Endodermal cell (in vitro differentiated cells): ENCODE data around the gene ZC3H7A. TPM values are rescaled to one million over a fixed set of nuclear protein-coding genes. Genes with fewer than 3 reads are reported as not detected.

Experiments
- DNase-seq: peaks from one replicate; pipeline ENCODE4 v3.0.0-alpha.2; 2017
- H3K27ac ChIP-seq: 2 replicates; pipeline ENCODE4 v1.5.1; 2013; ENCODE audit warnings: mild to moderate bottlenecking, low read depth, low read length, moderate library complexity
- H3K27me3 ChIP-seq: 2 replicates; pipeline ENCODE4 v1.6.1; 2013; ENCODE audit warnings: mild to moderate bottlenecking, low read length, moderate library complexity; ENCODE audit not compliant: insufficient read depth, control insufficient read depth, poor library complexity, severe bottlenecking
- H3K36me3 ChIP-seq: 2 replicates; pipeline ENCODE4 v1.7.0; 2013; ENCODE audit warnings: mild to moderate bottlenecking, low read length, moderate library complexity; ENCODE audit not compliant: control insufficient read depth, insufficient read depth
- H3K4me1 ChIP-seq: one replicate; pipeline ENCODE4 v1.7.0; 2013; ENCODE audit warnings: low read length; ENCODE audit not compliant: control insufficient read depth, insufficient read depth
- H3K4me3 ChIP-seq: 2 replicates; pipeline ENCODE4 v1.5.1; 2013; ENCODE audit warnings: mild to moderate bottlenecking, low read length, moderate library complexity
- H3K9ac ChIP-seq: 2 replicates; pipeline ENCODE4 v1.6.1; 2013; ENCODE audit warnings: mild to moderate bottlenecking, low read length, moderate library complexity; ENCODE audit not compliant: poor library complexity, severe bottlenecking; ENCODE audit errors: extremely low read depth
- H3K9me3 ChIP-seq: 2 replicates; pipeline ENCODE4 v1.6.1; 2013; ENCODE audit warnings: mild to moderate bottlenecking, low read length, moderate library complexity; ENCODE audit not compliant: control insufficient read depth
- H3K27ac Mint-ChIP-seq: 2 replicates; pipeline ENCODE4 v1.8.0; 2020; ENCODE audit warnings: mixed read lengths
- H3K27me3 Mint-ChIP-seq: 2 replicates; pipeline ENCODE4 v1.8.0; 2021; ENCODE audit warnings: mild to moderate bottlenecking, mixed read lengths; ENCODE audit not compliant: insufficient read depth
- H3K36me3 Mint-ChIP-seq: 2 replicates; pipeline ENCODE4 v1.8.0; 2020; ENCODE audit warnings: low read depth, mixed read lengths
- H3K4me1 Mint-ChIP-seq: 2 replicates; pipeline ENCODE4 v1.8.0; 2020; ENCODE audit warnings: mixed read lengths
- H3K4me3 Mint-ChIP-seq: 2 replicates; pipeline ENCODE4 v1.8.0; 2020; ENCODE audit warnings: mild to moderate bottlenecking, moderate library complexity, mixed read lengths
- H3K9me3 Mint-ChIP-seq: 2 replicates; pipeline ENCODE4 v1.8.0; 2020; ENCODE audit warnings: mild to moderate bottlenecking, mixed read lengths
- WGBS, 2 experiments: methylation state at CpG; one replicate each; pipeline versions ENCODE4 v1.1.5 to v1.1.7; 2013; ENCODE audit warnings: missing lambda C conversion rate in 2 of 2, mixed read lengths in 1 of 2; ENCODE audit not compliant: insufficient coverage in 1 of 2, insufficient read length in 1 of 2; 5-methylcytosine and 5-hydroxymethylcytosine counted together
- total RNA-seq, 2 donors: library from RNA; stranded (reverse); fragmentation: NEBNext Ultra II Directional in 1 of 2; extraction: Animal tissue kit (Norgen Biotek cat#: 25700) in 1 of 2; gene quantifications; 2 replicates in 1 of 2; 3 replicates in 1 of 2; pipeline ENCODE4 v1.2.1, GENCODE V29; 2021
- TF ChIP-seq, protein P1 (sequence below): fragments of 200-600 bp; sonication (generic); conservative IDR thresholded peaks from 2 replicates; pipeline ENCODE4 v1.5.0; 2021; ENCODE audit warnings: antibody characterized with exemption, mild to moderate bottlenecking

Gene ZC3H7A
- total RNA-seq, 2 donors from 2014 or later, result 37.7 to 38.5 TPM

DNA sequence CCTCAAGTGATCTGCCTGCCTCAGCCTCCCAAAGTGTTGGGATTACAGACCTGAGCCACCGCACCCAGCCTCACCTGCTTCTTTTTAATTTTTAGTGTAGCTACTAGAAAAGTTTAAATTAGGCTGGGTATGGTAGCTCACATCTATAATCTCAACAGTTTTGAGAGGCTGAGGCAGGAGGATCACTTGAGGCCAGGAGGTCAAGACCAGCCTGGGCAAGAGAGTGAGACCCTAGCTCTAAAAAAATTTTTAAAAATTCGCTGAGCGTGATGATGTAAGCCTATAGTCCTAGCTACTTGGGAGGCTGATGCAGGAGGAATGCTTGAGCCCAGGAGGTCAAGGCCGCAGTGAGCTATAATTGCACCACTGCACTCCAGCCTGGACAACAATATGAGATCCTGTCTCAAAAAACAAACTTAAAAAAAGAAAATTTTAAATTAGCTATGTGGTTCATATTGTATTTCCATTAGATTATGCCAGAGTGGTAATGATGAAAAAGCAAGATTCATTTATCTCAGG is 89.3 kb downstream of the ZC3H7A start:
- Histone ChIP-seq H3K4me3 (no peak overlapping the region), H3K36me3 (peaks cover 67% of the 10 kb centered on the region), H3K9ac (no peak overlapping the region), H3K27me3 (no peaks in the 10 kb centered on the region), H3K27ac (no peak overlapping the region), H3K9me3 (no peaks in the 10 kb centered on the region), H3K4me1 (no peaks in the 10 kb centered on the region)
- Mint-ChIP-seq H3K4me1 (peaks cover 6% of the 10 kb centered on the region), H3K36me3 (peaks cover 51% of the 10 kb centered on the region), H3K27me3 (no peaks in the 10 kb centered on the region), H3K27ac (no peak overlapping the region), H3K9me3 (no peaks in the 10 kb centered on the region), H3K4me3 (no peak overlapping the region)
- 99 to 100% methylated on average over 4 of the region's 4 CpGs for WGBS, 2 experiments
- no peak for DNase-seq
- TF ChIP-seq, protein P1, sequence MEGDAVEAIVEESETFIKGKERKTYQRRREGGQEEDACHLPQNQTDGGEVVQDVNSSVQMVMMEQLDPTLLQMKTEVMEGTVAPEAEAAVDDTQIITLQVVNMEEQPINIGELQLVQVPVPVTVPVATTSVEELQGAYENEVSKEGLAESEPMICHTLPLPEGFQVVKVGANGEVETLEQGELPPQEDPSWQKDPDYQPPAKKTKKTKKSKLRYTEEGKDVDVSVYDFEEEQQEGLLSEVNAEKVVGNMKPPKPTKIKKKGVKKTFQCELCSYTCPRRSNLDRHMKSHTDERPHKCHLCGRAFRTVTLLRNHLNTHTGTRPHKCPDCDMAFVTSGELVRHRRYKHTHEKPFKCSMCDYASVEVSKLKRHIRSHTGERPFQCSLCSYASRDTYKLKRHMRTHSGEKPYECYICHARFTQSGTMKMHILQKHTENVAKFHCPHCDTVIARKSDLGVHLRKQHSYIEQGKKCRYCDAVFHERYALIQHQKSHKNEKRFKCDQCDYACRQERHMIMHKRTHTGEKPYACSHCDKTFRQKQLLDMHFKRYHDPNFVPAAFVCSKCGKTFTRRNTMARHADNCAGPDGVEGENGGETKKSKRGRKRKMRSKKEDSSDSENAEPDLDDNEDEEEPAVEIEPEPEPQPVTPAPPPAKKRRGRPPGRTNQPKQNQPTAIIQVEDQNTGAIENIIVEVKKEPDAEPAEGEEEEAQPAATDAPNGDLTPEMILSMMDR, result no peak

DNA sequence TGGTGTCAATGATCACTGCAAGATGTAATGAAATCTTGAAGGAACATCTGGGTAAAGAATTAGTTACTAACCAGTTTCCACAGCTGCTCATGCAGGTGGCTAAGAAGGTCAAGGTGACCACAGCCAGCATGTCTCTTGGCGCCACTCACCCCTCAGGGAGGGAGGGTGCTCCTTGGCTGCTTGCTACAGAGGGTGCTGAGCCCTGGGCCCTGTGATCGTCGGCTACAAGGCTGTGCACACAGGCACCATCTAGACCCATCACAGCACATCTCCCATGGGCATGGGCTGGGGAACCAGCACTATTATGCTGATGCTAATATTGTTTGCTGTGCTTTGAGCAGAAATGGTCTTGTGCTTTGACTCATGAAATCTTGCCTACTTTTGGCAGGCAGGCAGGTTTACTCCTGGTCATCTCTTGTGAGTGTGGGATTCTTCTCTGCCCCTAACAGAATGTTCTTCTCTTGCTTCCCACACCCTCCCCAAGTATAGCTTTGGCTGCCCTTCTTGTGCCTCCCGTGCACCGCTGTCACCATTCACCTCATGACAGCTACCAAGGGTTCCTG is 90.8 kb downstream of the ZC3H7A start:
- Histone ChIP-seq H3K4me3 (no peak overlapping the region), H3K9ac (no peak overlapping the region), H3K27me3 (no peaks in the 10 kb centered on the region), H3K36me3 (peaks cover 56% of the 10 kb centered on the region), H3K27ac (no peak overlapping the region), H3K9me3 (no peaks in the 10 kb centered on the region), H3K4me1 (no peaks in the 10 kb centered on the region)
- no peak for DNase-seq
- H3K27ac Mint-ChIP-seq, result no peak overlapping the region
- H3K4me1 Mint-ChIP-seq, result no peaks in the 10 kb centered on the region
- TF ChIP-seq, protein P1, result no peak
- peaks cover 52% of the 10 kb centered on the region for H3K36me3 Mint-ChIP-seq
- H3K9me3 Mint-ChIP-seq, result no peaks in the 10 kb centered on the region
- no peaks in the 10 kb centered on the region for H3K27me3 Mint-ChIP-seq
- H3K4me3 Mint-ChIP-seq, result no peak overlapping the region
- WGBS, 2 experiments, result 92 to 100% methylated on average over 2 to 5 of the region's 5 CpGs

DNA sequence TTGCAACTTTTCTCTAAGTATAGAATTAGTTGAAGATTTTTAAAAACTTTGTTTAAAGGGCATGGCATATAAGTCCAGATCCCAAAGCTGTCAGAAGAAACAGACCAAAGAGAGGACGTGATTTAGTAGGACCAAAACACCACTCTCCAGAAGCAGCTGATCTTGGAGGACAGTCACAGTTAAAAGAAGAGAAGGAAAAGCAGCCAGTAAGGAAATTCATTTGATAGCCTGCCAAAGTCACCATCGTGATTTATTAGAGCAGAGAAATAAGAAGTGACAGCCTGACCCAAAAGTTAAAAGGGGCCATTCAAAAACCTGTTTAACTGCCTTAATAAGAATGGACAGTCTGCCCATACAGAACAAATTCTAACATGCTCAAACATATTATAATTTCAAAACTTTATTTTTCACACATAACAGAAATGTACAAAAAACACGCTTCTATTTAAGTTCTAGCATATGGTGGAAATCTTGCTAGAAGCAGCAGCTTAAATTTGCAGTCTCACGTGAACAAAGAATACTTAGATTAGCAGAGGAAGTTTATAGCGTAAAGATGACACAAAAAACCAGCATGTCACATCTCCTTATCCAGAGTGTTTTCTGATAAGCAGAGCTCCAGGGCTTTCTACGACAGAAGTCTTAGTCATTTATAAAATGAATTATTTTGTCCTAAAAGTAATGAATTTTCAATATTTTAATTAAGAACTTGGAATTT is 91.6 kb downstream of the ZC3H7A start:
- Histone ChIP-seq H3K9me3 (no peaks in the 10 kb centered on the region), H3K4me1 (no peaks in the 10 kb centered on the region), H3K27ac (no peak overlapping the region), H3K4me3 (no peak overlapping the region), H3K36me3 (peaks cover 59% of the 10 kb centered on the region), H3K27me3 (no peaks in the 10 kb centered on the region), H3K9ac (no peak overlapping the region)
- no peak overlapping the region for H3K4me3 Mint-ChIP-seq
- peaks cover 52% of the 10 kb centered on the region for H3K36me3 Mint-ChIP-seq
- TF ChIP-seq, protein P1, result no peak
- no peaks in the 10 kb centered on the region for H3K27me3 Mint-ChIP-seq
- WGBS, 2 experiments, result 94 to 97% methylated on average over 5 of the region's 6 CpGs
- DNase-seq, result no peak
- no peaks in the 10 kb centered on the region for H3K9me3 Mint-ChIP-seq
- no peak overlapping the region for H3K27ac Mint-ChIP-seq
- H3K4me1 Mint-ChIP-seq, result no peaks in the 10 kb centered on the region

Other genes starting within 250 kb of the ZC3H7A start
- 10 to 100 TPM; 36.6 to 62.9 TPM for gene LITAF, start 210.3 kb downstream of the ZC3H7A start, total RNA-seq
- gene SNN, start 128.8 kb downstream of the ZC3H7A start, total RNA-seq, result 10 to 100 TPM; 28.9 to 35.1 TPM
- 10 to 100 TPM; 16.4 to 20.8 TPM for gene TXNDC11, start 54.4 kb downstream of the ZC3H7A start, total RNA-seq
- 100 to 1,000 TPM; 148 to 162 TPM for gene RSL1D1, start 54.3 kb upstream of the ZC3H7A start, total RNA-seq
- 100 to 1,000 TPM; 110 to 115 TPM for gene GSPT1, start 118.7 kb upstream of the ZC3H7A start, total RNA-seq
- gene NPIPB2, start 144.8 kb upstream of the ZC3H7A start, total RNA-seq, result 10 to 100 TPM; 10.2 to 15.0 TPM
- not detected for gene TNFRSF17, start 168.0 kb upstream of the ZC3H7A start, total RNA-seq
- gene SNX29, start 179.5 kb upstream of the ZC3H7A start, total RNA-seq, result 10 to 100 TPM; 11.0 to 18.3 TPM